Kidney epithelial cell (primary cell): Measurements from ENCODE around the gene PSAP. TPM values are rescaled to one million over a fixed set of nuclear protein-coding genes. Genes with fewer than 3 reads are reported as not detected.

Source experiments
- DNase-seq: peaks from one replicate; pipeline ENCODE4 v3.0.0-alpha.2; 2010; ENCODE audit warnings: low read depth
- H3K27me3 ChIP-seq: 2 replicates; pipeline ENCODE4 v1.6.0; 2011; ENCODE audit warnings: low read length; ENCODE audit not compliant: control insufficient read depth, insufficient read depth
- H3K36me3 ChIP-seq: 2 replicates; pipeline ENCODE4 v1.5.1; 2011; ENCODE audit warnings: low read length; ENCODE audit not compliant: control insufficient read depth, insufficient read depth
- H3K4me3 ChIP-seq: 2 replicates; pipeline ENCODE4 v1.5.1; 2011; ENCODE audit warnings: low read depth, mild to moderate bottlenecking, control low read depth, low read length
- CTCF ChIP-seq: IDR thresholded peaks from 2 replicates; pipeline ENCODE4 v1.5.1; 2011; ENCODE audit warnings: mild to moderate bottlenecking, moderate library complexity, low read length, control low read depth, inconsistent platforms; ENCODE audit not compliant: insufficient read depth, poor library complexity, severe bottlenecking
- total RNA-seq: library from RNA; depleted of rRNA; stranded (reverse); fragments of >200 nt; gene quantifications from 2 replicates; pipeline ENCODE4 v1.2.3, GENCODE V29; 2015

The PSAP gene
- total RNA-seq, 1 donor from 2014 or later, result 1,398 TPM

- Histone ChIP-seq H3K36me3 (peaks cover 11% of the 10 kb centered on the region), H3K27me3 (no peaks in the 10 kb centered on the region), H3K4me3 (no peak overlapping the region)
- no peak for TF ChIP-seq CTCF
- DNase-seq, result no peak
Measured at GRCh38 chr10:71828702-71829101, 22.3 kb downstream of the PSAP start.

GRCh38 chr10:71827852-71828251 lies 23.2 kb downstream of the PSAP start:
- TF ChIP-seq CTCF, result no peak
- Histone ChIP-seq H3K36me3 (peaks cover 11% of the 10 kb centered on the region), H3K4me3 (no peak overlapping the region), H3K27me3 (no peaks in the 10 kb centered on the region)
- DNase-seq, result no peak

GRCh38 chr10:71825217-71825616 lies 25.8 kb downstream of the PSAP start:
- Histone ChIP-seq H3K27me3 (no peaks in the 10 kb centered on the region), H3K4me3 (no peak overlapping the region), H3K36me3 (peaks cover 13% of the 10 kb centered on the region)
- no peak for DNase-seq
- TF ChIP-seq CTCF, result peak; percentile 7

GRCh38 chr10:71824333-71824732 lies 26.7 kb downstream of the PSAP start:
- no peak for TF ChIP-seq CTCF
- no peak for DNase-seq
- H3K27me3 ChIP-seq, result no peaks in the 10 kb centered on the region
- H3K4me3 ChIP-seq, result no peak overlapping the region
- H3K36me3 ChIP-seq, result peaks cover 15% of the 10 kb centered on the region

- no peak overlapping the region for H3K4me3 ChIP-seq
- H3K27me3 ChIP-seq, result no peaks in the 10 kb centered on the region
- H3K36me3 ChIP-seq, result peaks cover 15% of the 10 kb centered on the region
- DNase-seq, result no peak
- TF ChIP-seq CTCF, result no peak
Measured at GRCh38 chr10:71823356-71823755, 27.7 kb downstream of the PSAP start.

- DNase-seq, result no peak
- Histone ChIP-seq H3K27me3 (no peaks in the 10 kb centered on the region), H3K4me3 (no peak overlapping the region), H3K36me3 (peaks cover 13% of the 10 kb centered on the region)
- no peak for TF ChIP-seq CTCF
Measured at GRCh38 chr10:71821909-71822763, 28.9 kb downstream of the PSAP start.
